HepG2 (cell line): ENCODE results near the gene JAG1. TPM values are rescaled to one million over a fixed set of nuclear protein-coding genes. Genes with fewer than 3 reads are reported as not detected.

Experiments
- ATAC-seq: fragments of 200-7000 bp; cut with Tn5 transposase; 3 replicates; pipeline ENCODE4 v1.9.1; 2020; ENCODE audit warnings: mild to moderate bottlenecking, moderate library complexity
- BruUV-seq: library from RNA; stranded (reverse); fragments of 400-500 nt; replicated peaks from 2 replicates; lab custom pipeline; 2021; lab: Mats Ljungman, UMichigan
- CTCF ChIA-PET: fragments of 300-600 bp; formaldehyde crosslinking; extraction: SDS; loops from one replicate; lab custom pipeline; 2021; ENCODE audit warnings: low total read pairs, inconsistent platforms, low intra/inter-chr PET ratio; lab: Yijun Ruan, JAX
- POLR2A ChIA-PET: fragments of 350-600 bp; sonication (Branson Sonifier 250); formaldehyde crosslinking; loops from one replicate; lab custom pipeline; 2020; ENCODE audit warnings: antibody characterized with exemption, inconsistent platforms; lab: Yijun Ruan, JAX
- DNase-seq: peaks from one replicate; pipeline ENCODE4 v3.0.0-alpha.2; 2015; ENCODE audit warnings: low spot score
- FAIRE-seq: peaks from 3 replicates; lab custom pipeline; 2011; peaks lifted over from hg19 to GRCh38; lab: Jason Lieb, UNC
- H2AFZ ChIP-seq: one replicate; pipeline ENCODE4 v1.6.1; 2011; ENCODE audit warnings: low read length, inconsistent platforms
- H3K27ac ChIP-seq: fragments of 300-600 bp; 3 replicates; pipeline ENCODE4 v1.8.0; 2011; ENCODE audit warnings: mixed run types, mild to moderate bottlenecking, mixed read lengths, low read length, inconsistent platforms; ENCODE audit not compliant: insufficient read depth; ENCODE audit errors: extremely low read length
- H3K27me3 ChIP-seq, 2 experiments: fragments of 200-600 bp in 1 of 2; 2 replicates in 1 of 2; 3 replicates in 1 of 2; pipeline versions ENCODE4 v1.6.0 to v1.8.0; 2011; ENCODE audit warnings: low read length in 2 of 2, mild to moderate bottlenecking in 2 of 2, moderate library complexity in 2 of 2, inconsistent platforms in 1 of 2; ENCODE audit not compliant: insufficient read depth in 2 of 2, control insufficient read depth in 1 of 2
- H3K36me3 ChIP-seq, 2 experiments: fragments of 200-600 bp in 1 of 2; replicated peaks in 1 of 2; 2 replicates in 1 of 2; 3 replicates in 1 of 2; pipeline versions ENCODE4 v1.5.1 to v1.8.0; 2011; ENCODE audit warnings: low read length in 2 of 2, inconsistent platforms in 1 of 2; ENCODE audit not compliant: insufficient read depth in 2 of 2, control insufficient read depth in 1 of 2
- H3K4me1 ChIP-seq: 2 replicates; pipeline ENCODE4 v1.5.1; 2012; ENCODE audit warnings: low read length, inconsistent platforms; ENCODE audit not compliant: insufficient read depth
- H3K4me2 ChIP-seq: 2 replicates; pipeline ENCODE4 v1.6.0; 2011; ENCODE audit warnings: low read depth, low read length, inconsistent platforms
- H3K4me3 ChIP-seq, 3 experiments: fragments of 200-600 bp in 1 of 3; sonication (generic), shearing (Covaris generic) in 1 of 3; replicated peaks in 1 of 3; 2 replicates each; pipeline ENCODE4 v1.5.1; 2011 to 2016; ENCODE audit warnings: low read length in 3 of 3, inconsistent platforms in 2 of 3, low read depth in 2 of 3, mild to moderate bottlenecking in 2 of 3, control low read depth in 1 of 3, mixed read lengths in 1 of 3; ENCODE audit not compliant: insufficient read depth in 1 of 3
- H3K79me2 ChIP-seq: one replicate; pipeline ENCODE4 v1.6.1; 2011; ENCODE audit warnings: low read length, inconsistent platforms; ENCODE audit not compliant: insufficient read depth
- H3K9ac ChIP-seq: 2 replicates; pipeline ENCODE4 v1.6.0; 2011; ENCODE audit warnings: mild to moderate bottlenecking, low read depth, low read length, inconsistent platforms; ENCODE audit not compliant: insufficient read depth
- H3K9me3 ChIP-seq: 2 replicates; pipeline ENCODE4 v1.5.1; 2012; ENCODE audit warnings: mild to moderate bottlenecking, low read length
- H4K20me1 ChIP-seq: 2 replicates; pipeline ENCODE4 v1.6.0; 2011; ENCODE audit warnings: inconsistent platforms, mild to moderate bottlenecking, low read length, moderate library complexity; ENCODE audit not compliant: insufficient read depth
- CCDC6 ChIP-seq: sonication (generic); formaldehyde crosslinking; IDR thresholded peaks from 2 replicates; pipeline ENCODE4 v1.8.1; 2022; ENCODE audit warnings: mild to moderate bottlenecking, missing genetic modification reagents, moderate library complexity
- DPF2 ChIP-seq: sonication (generic); formaldehyde crosslinking; IDR thresholded peaks from 2 replicates; pipeline ENCODE4 v1.4.0; 2020; ENCODE audit warnings: mild to moderate bottlenecking, low read depth, missing genetic modification reagents, borderline replicate concordance
- FOSL2 ChIP-seq: sonication (generic); formaldehyde crosslinking; IDR thresholded peaks from 2 replicates; pipeline ENCODE4 v1.4.0; 2020; ENCODE audit warnings: missing genetic modification reagents
- GATAD2A ChIP-seq: IDR thresholded peaks from 2 replicates; pipeline ENCODE4 v1.6.1; 2016
- KAT2B ChIP-seq: fragments of 150-350 bp; IDR thresholded peaks from 2 replicates; pipeline ENCODE4 v1.6.1; 2014; ENCODE audit warnings: low read depth, low read length, borderline replicate concordance
- KDM4B ChIP-seq: sonication (generic); formaldehyde crosslinking; IDR thresholded peaks from 2 replicates; pipeline ENCODE4 v1.4.0; 2020; ENCODE audit warnings: missing genetic modification reagents
- MZF1 ChIP-seq: sonication (generic); formaldehyde crosslinking; IDR thresholded peaks from 2 replicates; pipeline ENCODE4 v1.8.1; 2023; ENCODE audit warnings: mild to moderate bottlenecking, missing genetic modification reagents, borderline replicate concordance
- NFE2L1 ChIP-seq: sonication (generic); formaldehyde crosslinking; IDR thresholded peaks from 2 replicates; pipeline ENCODE4 v1.4.0; 2020; ENCODE audit warnings: missing genetic modification reagents, mild to moderate bottlenecking, borderline replicate concordance
- SMYD3 ChIP-seq: sonication (generic); formaldehyde crosslinking; IDR thresholded peaks from 2 replicates; pipeline ENCODE4 v1.8.1; 2023; ENCODE audit warnings: mild to moderate bottlenecking, missing genetic modification reagents
- STAT5B ChIP-seq: sonication (generic); formaldehyde crosslinking; IDR thresholded peaks from 2 replicates; pipeline ENCODE4 v1.4.0; 2020; ENCODE audit warnings: missing genetic modification reagents
- ZNF263 ChIP-seq: sonication (generic); formaldehyde crosslinking; IDR thresholded peaks from 2 replicates; pipeline ENCODE4 v1.4.0; 2020; ENCODE audit warnings: missing genetic modification reagents
- ZNF350 ChIP-seq: sonication (generic); formaldehyde crosslinking; IDR thresholded peaks from 2 replicates; pipeline ENCODE4 v1.4.0; 2020; ENCODE audit warnings: mild to moderate bottlenecking, low read depth, missing genetic modification reagents, borderline replicate concordance
- ZNF44 ChIP-seq: sonication (generic); formaldehyde crosslinking; IDR thresholded peaks from 2 replicates; pipeline ENCODE4 v1.5.1; 2020; ENCODE audit warnings: mild to moderate bottlenecking, missing genetic modification reagents
- WGBS: methylation state at CpG from one replicate; pipeline ENCODE4 v1.1.6; 2017; ENCODE audit warnings: low lambda C conversion rate; 5-methylcytosine and 5-hydroxymethylcytosine counted together
- in situ Hi-C: cut with HindIII; loops from 2 replicates; pipeline ENCODE4 v1.10.0; 2017; ENCODE audit warnings: low pct_unique_long_range_greater_than_20kb; ENCODE audit not compliant: extremely low pct_ligation_motif_present
- intact Hi-C: fragments of 100-400 bp; cut with micrococcal nuclease; formaldehyde crosslinking; loops from one replicate; pipeline ENCODE4 v1.10.0; 2022; ENCODE audit not compliant: unreplicated experiment
- polyA plus RNA-seq, 8 experiments: library from polyadenylated mRNA; depleted of rRNA in 3 of 8; stranded (reverse) in 7 of 8; unstranded in 1 of 8; fragments of >200 nt; fragmentation: Illumina TruSeq in 4 of 8; extraction: Trizol in 4 of 8; gene quantifications; 2 replicates each; pipeline versions ENCODE4 v1.2.1 to v1.2.3, GENCODE V29; 2011 to 2016; ENCODE audit warnings: low read depth in 4 of 8, missing spikeins in 1 of 8, mixed read lengths in 1 of 8; ENCODE audit not compliant: insufficient read depth in 1 of 8
- total RNA-seq, 5 experiments: library from RNA; depleted of rRNA; stranded (reverse); fragments of >200 nt; fragmentation: Illumina TruSeq; extraction: Trizol; gene quantifications; 2 replicates each; pipeline ENCODE4 v1.2.3, GENCODE V29; 2016; ENCODE audit warnings: low read depth in 1 of 5
- TF ChIP-seq, protein P1 (sequence below): sonication (generic); formaldehyde crosslinking; IDR thresholded peaks from 2 replicates; pipeline ENCODE4; 2020; ENCODE audit warnings: missing genetic modification reagents, mild to moderate bottlenecking, borderline replicate concordance
- TF ChIP-seq, protein P2 (sequence below): sonication (generic); formaldehyde crosslinking; IDR thresholded peaks from 2 replicates; pipeline ENCODE4 v1.4.0; 2020; ENCODE audit warnings: missing genetic modification reagents
- TF ChIP-seq, protein P3 (sequence below): sonication (generic); formaldehyde crosslinking; IDR thresholded peaks from 2 replicates; pipeline ENCODE4 v1.4.0; 2020; ENCODE audit warnings: mild to moderate bottlenecking, low read depth, missing genetic modification reagents
- TF ChIP-seq, protein P4 (sequence below): fragments of 450-650 bp; IDR thresholded peaks from 2 replicates; pipeline ENCODE4 v1.6.1; 2016

The JAG1 gene
- total and polyA plus RNA-seq, 2 of the 13 experiments (the other 11 are each of a cell fraction or from before 2014, with no cell fraction given) = 47.1 to 56.3 TPM

DNA sequence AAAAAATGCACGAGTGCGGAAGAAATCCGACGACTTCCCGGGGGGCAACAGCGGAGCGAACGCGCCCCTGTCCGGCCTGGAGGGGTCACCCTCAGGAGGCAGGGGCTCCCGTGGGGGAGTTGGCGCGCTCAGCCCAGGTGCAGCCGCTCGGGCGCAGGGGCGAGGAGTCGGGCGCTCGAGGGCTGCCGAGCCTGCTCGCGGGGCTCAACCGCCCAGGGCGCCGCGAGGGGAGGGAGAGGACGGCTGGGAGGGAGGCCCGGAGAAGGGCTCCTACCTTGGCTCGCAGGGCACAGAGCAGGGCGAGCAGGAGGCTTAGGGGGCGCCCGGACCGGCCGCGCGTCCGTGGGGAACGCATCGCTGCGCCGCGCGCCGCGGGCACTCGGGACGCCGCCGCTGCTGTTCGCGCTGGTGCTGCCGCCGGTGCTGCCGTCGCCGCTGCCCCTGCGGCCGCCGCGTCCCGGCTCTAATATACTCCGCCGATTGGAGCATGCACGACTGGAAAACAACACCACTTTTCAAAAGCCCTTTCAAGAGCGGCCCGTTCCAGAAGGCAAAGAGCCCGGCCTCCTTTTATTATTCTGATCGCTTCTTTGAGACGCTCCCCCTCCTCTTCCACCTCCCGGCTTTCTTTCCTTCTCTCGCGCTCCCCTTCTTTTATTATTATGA, 490 bp downstream of the JAG1 start:
- Histone ChIP-seq H4K20me1 (peaks cover 27% of the 10 kb centered on the region), H3K36me3 (peaks cover 9 to 11% of the 10 kb centered on the region in 2 experiments), H3K27me3 (no peaks in the 10 kb centered on the region; a peak in 1 of 5 replicates), H3K9ac (peak overlapping the region; percentile 95), H3K27ac (peak overlapping the region; percentile 89), H3K9me3 (no peaks in the 10 kb centered on the region), H3K4me2 (peak overlapping the region; percentile 96), H3K4me1 (peaks cover 45% of the 10 kb centered on the region), H3K4me3 (peak overlapping the region; percentile 85 to 94 (median 91)), H2AFZ (no peak overlapping the region), H3K79me2 (peaks cover 55% of the 10 kb centered on the region)
- in situ Hi-C loops = loop anchor here (5.0 kb wide), 2 partner anchors 534 to 869 kb away; no protein-coding TSS in a partner anchor
- intact Hi-C loops = loop anchor here (2.0 to 10.0 kb wide), 4 partner anchors 21 to 871 kb away; no protein-coding TSS in a partner anchor
- DNase-seq (no peak), ATAC-seq (peak; percentile 4), FAIRE-seq (no peak)
- POLR2A ChIA-PET = interaction anchor here (0.6 to 5.6 kb wide), 26 partner anchors 9 to 302 kb away, joined by 3 to 104 read pairs (median 7); partner anchors contain the start of genes MKKS and SLX4IP
- TSS peak; percentile 75 for BruUV-seq
- whole genome bisulfite sequencing = under 1% methylated on average over 64 of the region's 73 CpGs
- CTCF ChIA-PET = interaction anchor here (0.6 kb wide), 1 partner anchor 348 kb away, joined by 3 read pairs; no protein-coding TSS in a partner anchor
- TF ChIP-seq FOSL2 (CRISPR knock-in tag) (no peak), SMYD3 (CRISPR knock-in tag) (no peak), STAT5B (CRISPR knock-in tag) (no peak), ZNF44 (CRISPR knock-in tag) (0 out of 2 replicates have a peak, but pooled peaks have one; percentile 25), MZF1 (CRISPR knock-in tag) (no peak), CCDC6 (CRISPR knock-in tag) (no peak), ZNF263 (CRISPR knock-in tag) (peak; percentile 33; the same call in 1 of the 2 replicates), DPF2 (CRISPR knock-in tag) (no peak), ZNF350 (CRISPR knock-in tag) (no peak), GATAD2A (CRISPR knock-in tag) (no peak), KDM4B (CRISPR knock-in tag) (no peak), KAT2B (no peak), NFE2L1 (CRISPR knock-in tag) (no peak)
- TF ChIP-seq, protein P1, sequence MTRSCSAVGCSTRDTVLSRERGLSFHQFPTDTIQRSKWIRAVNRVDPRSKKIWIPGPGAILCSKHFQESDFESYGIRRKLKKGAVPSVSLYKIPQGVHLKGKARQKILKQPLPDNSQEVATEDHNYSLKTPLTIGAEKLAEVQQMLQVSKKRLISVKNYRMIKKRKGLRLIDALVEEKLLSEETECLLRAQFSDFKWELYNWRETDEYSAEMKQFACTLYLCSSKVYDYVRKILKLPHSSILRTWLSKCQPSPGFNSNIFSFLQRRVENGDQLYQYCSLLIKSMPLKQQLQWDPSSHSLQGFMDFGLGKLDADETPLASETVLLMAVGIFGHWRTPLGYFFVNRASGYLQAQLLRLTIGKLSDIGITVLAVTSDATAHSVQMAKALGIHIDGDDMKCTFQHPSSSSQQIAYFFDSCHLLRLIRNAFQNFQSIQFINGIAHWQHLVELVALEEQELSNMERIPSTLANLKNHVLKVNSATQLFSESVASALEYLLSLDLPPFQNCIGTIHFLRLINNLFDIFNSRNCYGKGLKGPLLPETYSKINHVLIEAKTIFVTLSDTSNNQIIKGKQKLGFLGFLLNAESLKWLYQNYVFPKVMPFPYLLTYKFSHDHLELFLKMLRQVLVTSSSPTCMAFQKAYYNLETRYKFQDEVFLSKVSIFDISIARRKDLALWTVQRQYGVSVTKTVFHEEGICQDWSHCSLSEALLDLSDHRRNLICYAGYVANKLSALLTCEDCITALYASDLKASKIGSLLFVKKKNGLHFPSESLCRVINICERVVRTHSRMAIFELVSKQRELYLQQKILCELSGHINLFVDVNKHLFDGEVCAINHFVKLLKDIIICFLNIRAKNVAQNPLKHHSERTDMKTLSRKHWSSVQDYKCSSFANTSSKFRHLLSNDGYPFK (CRISPR knock-in tag) = no peak
- TF ChIP-seq, protein P2, sequence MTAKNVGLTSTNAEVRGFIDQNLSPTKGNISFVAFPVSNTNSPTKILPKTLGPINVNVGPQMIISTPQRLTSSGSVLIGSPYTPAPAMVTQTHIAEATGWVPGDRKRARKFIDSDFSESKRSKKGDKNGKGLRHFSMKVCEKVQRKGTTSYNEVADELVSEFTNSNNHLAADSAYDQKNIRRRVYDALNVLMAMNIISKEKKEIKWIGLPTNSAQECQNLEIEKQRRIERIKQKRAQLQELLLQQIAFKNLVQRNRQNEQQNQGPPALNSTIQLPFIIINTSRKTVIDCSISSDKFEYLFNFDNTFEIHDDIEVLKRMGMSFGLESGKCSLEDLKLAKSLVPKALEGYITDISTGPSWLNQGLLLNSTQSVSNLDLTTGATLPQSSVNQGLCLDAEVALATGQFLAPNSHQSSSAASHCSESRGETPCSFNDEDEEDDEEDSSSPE (CRISPR knock-in tag) = no peak
- TF ChIP-seq, protein P3, sequence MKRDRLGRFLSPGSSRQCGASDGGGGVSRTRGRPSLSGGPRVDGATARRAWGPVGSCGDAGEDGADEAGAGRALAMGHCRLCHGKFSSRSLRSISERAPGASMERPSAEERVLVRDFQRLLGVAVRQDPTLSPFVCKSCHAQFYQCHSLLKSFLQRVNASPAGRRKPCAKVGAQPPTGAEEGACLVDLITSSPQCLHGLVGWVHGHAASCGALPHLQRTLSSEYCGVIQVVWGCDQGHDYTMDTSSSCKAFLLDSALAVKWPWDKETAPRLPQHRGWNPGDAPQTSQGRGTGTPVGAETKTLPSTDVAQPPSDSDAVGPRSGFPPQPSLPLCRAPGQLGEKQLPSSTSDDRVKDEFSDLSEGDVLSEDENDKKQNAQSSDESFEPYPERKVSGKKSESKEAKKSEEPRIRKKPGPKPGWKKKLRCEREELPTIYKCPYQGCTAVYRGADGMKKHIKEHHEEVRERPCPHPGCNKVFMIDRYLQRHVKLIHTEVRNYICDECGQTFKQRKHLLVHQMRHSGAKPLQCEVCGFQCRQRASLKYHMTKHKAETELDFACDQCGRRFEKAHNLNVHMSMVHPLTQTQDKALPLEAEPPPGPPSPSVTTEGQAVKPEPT (CRISPR knock-in tag) = 0 out of 2 replicates have a peak, but pooled peaks have one; percentile 11
- TF ChIP-seq, protein P4, sequence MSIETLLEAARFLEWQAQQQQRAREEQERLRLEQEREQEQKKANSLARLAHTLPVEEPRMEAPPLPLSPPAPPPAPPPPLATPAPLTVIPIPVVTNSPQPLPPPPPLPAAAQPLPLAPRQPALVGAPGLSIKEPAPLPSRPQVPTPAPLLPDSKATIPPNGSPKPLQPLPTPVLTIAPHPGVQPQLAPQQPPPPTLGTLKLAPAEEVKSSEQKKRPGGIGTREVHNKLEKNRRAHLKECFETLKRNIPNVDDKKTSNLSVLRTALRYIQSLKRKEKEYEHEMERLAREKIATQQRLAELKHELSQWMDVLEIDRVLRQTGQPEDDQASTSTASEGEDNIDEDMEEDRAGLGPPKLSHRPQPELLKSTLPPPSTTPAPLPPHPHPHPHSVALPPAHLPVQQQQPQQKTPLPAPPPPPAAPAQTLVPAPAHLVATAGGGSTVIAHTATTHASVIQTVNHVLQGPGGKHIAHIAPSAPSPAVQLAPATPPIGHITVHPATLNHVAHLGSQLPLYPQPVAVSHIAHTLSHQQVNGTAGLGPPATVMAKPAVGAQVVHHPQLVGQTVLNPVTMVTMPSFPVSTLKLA = no peak
